ENCODE measurements around the gene RBM15B.

RBM15B gene

GRCh38 chr3:51393564-51393963, 2.5 kb downstream of the RBM15B start:
- no peak for DNase-seq

GRCh38 chr3:51394541-51394940, 3.5 kb downstream of the RBM15B start:
- no peak for DNase-seq

GRCh38 chr3:51395493-51396213, 4.6 kb downstream of the RBM15B start:
- DNase-seq = no peak

- DNase-seq = no peak
Measured at GRCh38 chr3:51396401-51396800, 5.3 kb downstream of the RBM15B start.

- DNase-seq = no peak
Measured at GRCh38 chr3:51397392-51397791, 6.3 kb downstream of the RBM15B start.

GRCh38 chr3:51398595-51399310, 7.7 kb downstream of the RBM15B start:
- DNase-seq = no peak

- no peak for DNase-seq
Measured at GRCh38 chr3:51400166-51400565, 9.1 kb downstream of the RBM15B start.

GRCh38 chr3:51401735-51402134, 10.7 kb downstream of the RBM15B start:
- peak; percentile 63 to 75 for DNase-seq

- no peak for DNase-seq
Measured at GRCh38 chr3:51403675-51404074, 12.6 kb downstream of the RBM15B start.

- DNase-seq = no peak
Measured at GRCh38 chr3:51408021-51408420, 16.9 kb downstream of the RBM15B start.

- no peak for DNase-seq
Measured at GRCh38 chr3:51408813-51409212, 17.7 kb downstream of the RBM15B start.

- DNase-seq = no peak
Measured at GRCh38 chr3:51422211-51422610, 31.1 kb downstream of the RBM15B start.

GRCh38 chr3:51426921-51427320, 35.8 kb downstream of the RBM15B start:
- no peak for DNase-seq

- DNase-seq = no peak
Measured at GRCh38 chr3:51429138-51429537, 38.1 kb downstream of the RBM15B start.

GRCh38 chr3:51434110-51434509, 43.0 kb downstream of the RBM15B start:
- DNase-seq = no peak

- DNase-seq = peak; percentile 39 to 54
Measured at GRCh38 chr3:51434746-51435327, 43.8 kb downstream of the RBM15B start.

GRCh38 chr3:51436998-51437639, 46.0 kb downstream of the RBM15B start:
- no peak for DNase-seq

GRCh38 chr3:51441282-51442030, 50.4 kb downstream of the RBM15B start:
- DNase-seq = no peak

- DNase-seq = no peak
Measured at GRCh38 chr3:51445544-51446280, 54.6 kb downstream of the RBM15B start.
